Heart right ventricle (tissue), 16 donors: ENCODE data around the gene KRT7. TPM values are rescaled to one million over a fixed set of nuclear protein-coding genes. Genes with fewer than 3 reads are reported as not detected.

Experiments used
- ATAC-seq, 8 donors: fragments of 200-7000 bp; cut with Tn5 transposase; one replicate each; pipeline ENCODE4 v1.9.1; 2020; ENCODE audit warnings: mild to moderate bottlenecking in 8 of 8, moderate library complexity in 8 of 8, moderate number of reproducible peaks in 1 of 8
- DNase-seq, 2 donors: peaks; one replicate each; pipeline ENCODE4 v3.0.0-alpha.2; 2020
- H3K27ac ChIP-seq, 10 donors: fragments of 200-600 bp; sonication (generic) in 2 of 10; one replicate each; pipeline versions ENCODE4 v1.5.0 to v1.8.0; 2020 to 2022; ENCODE audit warnings: mild to moderate bottlenecking in 3 of 10
- H3K27me3 ChIP-seq, 7 donors: fragments of 200-600 bp; one replicate each; pipeline ENCODE4 v1.8.0; 2021 to 2022; ENCODE audit warnings: mild to moderate bottlenecking in 2 of 7
- H3K36me3 ChIP-seq, 9 donors: fragments of 200-600 bp; sonication (generic) in 1 of 9; one replicate each; pipeline versions ENCODE4 v1.5.0 to v1.8.0; 2020 to 2022; ENCODE audit warnings: mild to moderate bottlenecking in 2 of 9
- H3K4me1 ChIP-seq, 9 donors: fragments of 200-600 bp; sonication (generic) in 1 of 9; one replicate each; pipeline versions ENCODE4 v1.5.0 to v1.8.0; 2020 to 2022; ENCODE audit warnings: mild to moderate bottlenecking in 4 of 9
- H3K4me3 ChIP-seq, 10 donors: fragments of 200-600 bp; sonication (generic) in 2 of 10; one replicate each; pipeline versions ENCODE4 v1.5.0 to v1.8.0; 2020 to 2022; ENCODE audit warnings: mild to moderate bottlenecking in 7 of 10, moderate library complexity in 2 of 10
- H3K9me3 ChIP-seq, 11 donors: fragments of 200-600 bp in 10 of 11; sonication (generic) in 2 of 11; one replicate each; pipeline versions ENCODE4 v1.5.0 to v1.8.0; 2013 to 2022; ENCODE audit warnings: mild to moderate bottlenecking in 2 of 11, control low read depth in 1 of 11, moderate library complexity in 1 of 11
- CTCF ChIP-seq, 9 donors: fragments of 200-600 bp; sonication (generic) in 2 of 9; IDR thresholded peaks; one replicate each; pipeline versions ENCODE4 v1.5.0 to v1.8.0; 2021 to 2022; ENCODE audit warnings: antibody characterized with exemption in 9 of 9, mild to moderate bottlenecking in 5 of 9, moderate library complexity in 1 of 9
- WGBS, 2 donors: extraction: QIAGEN DNeasy Blood & Tissue Kit; methylation state at CpG; one replicate each; pipeline ENCODE4 v1.1.7; 2013; ENCODE audit warnings: inconsistent platforms in 1 of 2; 5-methylcytosine and 5-hydroxymethylcytosine counted together
- intact Hi-C, 10 donors: fragments of 100-400 bp; cut with DNase I; formaldehyde crosslinking; loops; one replicate each; pipeline versions ENCODE4 v1.11.1 to v1.14.2; 2022
- polyA plus RNA-seq, 2 donors: library from polyadenylated mRNA; stranded (reverse); fragments of 200-250 nt; gene quantifications; one replicate each; pipeline ENCODE4 v1.2.3, GENCODE V29; 2013
- total RNA-seq, 10 donors: library from RNA; stranded (reverse); fragmentation: NEBNext Ultra II Directional in 3 of 10; extraction: Animal tissue kit (Norgen Biotek cat#: 25700) in 3 of 10; gene quantifications; one replicate each; pipeline versions ENCODE4 v1.2.1 to v1.2.4, GENCODE V29; 2021 to 2023
- donor health status: Arrhythmogenic right ventricular cardiomyopathy.
- donor health status: ischemic (EF 13 %, LVEDD 7.1; RV severe dilation, severe dysfunction).
- donor health status: healthy with polysubstance abuse.
- donor health status: DM: no; HTN: yes; CAD: no.
- donor health status: DM: no; HTN: no; CAD: no.
- donor health status: ischemic (EF 25% LVEDD 6.9; RV normal size, moderate dysfunction).
- donor health status: ischemic (EF 25% LVEDD 5.7; RV mildly dilated, moderate dysfunction).
- donor health status: healthy.
- donor health status: DM: yes; HTN: yes; CAD: no.
- donor health status: Ischemic cardiomyopathy.
- donor health status: ischemic (EF 35%, LVEDD 5.7; RV mildly dilated, moderate dysfunction).
- donor health status: nonischemic (EF 11% LVEDD 7.7; RV severe dilation, severe dysfunction).
- donor health status: DM: yes; HTN: yes; CAD: no.
- donor health status: PGD.
- donor health status: ischemic (EF 29% LVEDD 5.4; RV normal size, mild dysfunction).
- donor health status: nonischemic (EF 23%, LVEDD 6.1; RV moderate dilation, normal function).

KRT7 gene
- total and polyA plus RNA-seq, 12 donors = 0.59 to 10.8 (median 1.8) TPM; not detected in 3

- WGBS, 2 donors = 69 to 78% methylated on average over 2 of the region's 2 CpGs
- no peaks in the 10 kb centered on the region for H3K4me1 ChIP-seq
- H3K27ac ChIP-seq = no peak overlapping the region
- peaks cover 0 to 43% (median 23%) of the 10 kb centered on the region in 7 donors for H3K27me3 ChIP-seq
- H3K36me3 ChIP-seq = no peaks in the 10 kb centered on the region
- no peak for DNase-seq
- intact Hi-C loops = no loop called here
- TF ChIP-seq CTCF (IDR thresholded peaks at IDR 0.05) = no peak
- H3K4me3 ChIP-seq = no peak overlapping the region
- no peaks in the 10 kb centered on the region for H3K9me3 ChIP-seq
- ATAC-seq = no peak
Measured at GRCh38 chr12:52264435-52264825, 31.4 kb downstream of the KRT7 start.

- TF ChIP-seq CTCF (IDR thresholded peaks at IDR 0.05) = no peak
- H3K4me3 ChIP-seq = no peak overlapping the region
- 66% methylated on average over 2 of the region's 2 CpGs for WGBS, 2 donors
Measured at GRCh38 chr12:52266514-52266913, 33.5 kb downstream of the KRT7 start.

GRCh38 chr12:52267266-52267665, 34.2 kb downstream of the KRT7 start:
- Histone ChIP-seq H3K27me3 (peaks cover 0 to 33% (median 9%) of the 10 kb centered on the region in 7 donors), H3K9me3 (no peaks in the 10 kb centered on the region), H3K4me3 (no peak overlapping the region), H3K4me1 (no peaks in the 10 kb centered on the region), H3K27ac (no peak overlapping the region), H3K36me3 (no peaks in the 10 kb centered on the region)
- ATAC-seq = no peak
- 97 to 98% methylated on average over 3 of the region's 3 CpGs for WGBS, 2 donors
- no peak for TF ChIP-seq CTCF (IDR thresholded peaks at IDR 0.05)
- intact Hi-C loops = no loop called here
- DNase-seq = no peak

More at GRCh38 chr12:52266514-52266913, 33.5 kb downstream of the KRT7 start:
- Histone ChIP-seq H3K27me3 (peaks cover 0 to 40% (median 17%) of the 10 kb centered on the region in 7 donors), H3K9me3 (no peaks in the 10 kb centered on the region), H3K36me3 (no peaks in the 10 kb centered on the region), H3K4me1 (no peaks in the 10 kb centered on the region), H3K27ac (no peak overlapping the region)
- intact Hi-C loops = no loop called here
- ATAC-seq (peak in 1 of 8 donors; percentile 56), DNase-seq (no peak)

- Histone ChIP-seq H3K9me3 (no peaks in the 10 kb centered on the region), H3K4me3 (no peak overlapping the region), H3K36me3 (no peaks in the 10 kb centered on the region), H3K4me1 (no peaks in the 10 kb centered on the region), H3K27me3 (peaks cover 0 to 31% (median 8%) of the 10 kb centered on the region in 7 donors), H3K27ac (no peak overlapping the region)
- no peak for ATAC-seq
- DNase-seq = no peak
- 85 to 91% methylated on average over 3 of the region's 3 CpGs for WGBS, 2 donors
- TF ChIP-seq CTCF (IDR thresholded peaks at IDR 0.05) = no peak
- intact Hi-C loops = no loop called here
Measured at GRCh38 chr12:52267699-52268098, 34.7 kb downstream of the KRT7 start.
